Fibroblast of the aortic adventitia (primary cell): ENCODE measurements around the gene FAM78A. TPM values are rescaled to one million over a fixed set of nuclear protein-coding genes. Genes with fewer than 3 reads are reported as not detected.
"Not testable (repeated sequence)": the region's sequence is repeated elsewhere in the genome, so short reads cannot be mapped to it uniquely, and the experiment has no call there.

Experiments used
- DNase-seq: peaks from one replicate; pipeline ENCODE4 v3.0.0-alpha.2; 2010; ENCODE audit warnings: low read depth
- H3K4me3 ChIP-seq: 2 replicates; pipeline ENCODE4 v1.5.1; 2011; ENCODE audit warnings: low read depth, mild to moderate bottlenecking, control low read depth, low read length, moderate library complexity
- total RNA-seq: library from RNA; depleted of rRNA; stranded (reverse); fragments of >200 nt; gene quantifications from 2 replicates; pipeline ENCODE4 v1.2.3, GENCODE V29; 2012; ENCODE audit warnings: low replicate concordance
- TF ChIP-seq, protein P1 (sequence below): IDR thresholded peaks from 2 replicates; pipeline ENCODE4 v1.5.1; 2011; ENCODE audit warnings: mild to moderate bottlenecking, low read length, control low read depth, inconsistent platforms; ENCODE audit not compliant: insufficient read depth

FAM78A gene
- total RNA-seq, 1 donor = 0.36 TPM

DNA sequence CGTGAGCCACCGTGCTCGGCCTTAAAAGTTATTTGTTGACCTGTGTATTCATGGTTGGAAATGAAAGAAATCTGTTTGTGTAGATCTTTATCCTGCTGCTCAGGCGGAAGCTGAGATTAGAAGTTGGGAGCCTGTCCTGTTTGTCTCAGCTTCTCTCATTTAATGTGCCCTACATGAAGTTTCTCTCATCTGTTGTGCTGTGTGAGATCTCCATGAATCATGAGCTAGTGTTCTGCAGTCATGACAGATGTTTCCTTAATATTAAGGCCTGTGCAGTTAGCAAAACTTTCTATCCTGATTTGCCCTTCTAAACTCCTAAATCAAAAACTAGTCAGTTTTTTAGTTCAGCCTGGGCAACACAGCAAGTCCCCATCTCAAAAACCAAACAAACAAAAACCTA, 59.5 kb downstream of the FAM78A start:
- DNase-seq = no peak
- TF ChIP-seq, protein P1, sequence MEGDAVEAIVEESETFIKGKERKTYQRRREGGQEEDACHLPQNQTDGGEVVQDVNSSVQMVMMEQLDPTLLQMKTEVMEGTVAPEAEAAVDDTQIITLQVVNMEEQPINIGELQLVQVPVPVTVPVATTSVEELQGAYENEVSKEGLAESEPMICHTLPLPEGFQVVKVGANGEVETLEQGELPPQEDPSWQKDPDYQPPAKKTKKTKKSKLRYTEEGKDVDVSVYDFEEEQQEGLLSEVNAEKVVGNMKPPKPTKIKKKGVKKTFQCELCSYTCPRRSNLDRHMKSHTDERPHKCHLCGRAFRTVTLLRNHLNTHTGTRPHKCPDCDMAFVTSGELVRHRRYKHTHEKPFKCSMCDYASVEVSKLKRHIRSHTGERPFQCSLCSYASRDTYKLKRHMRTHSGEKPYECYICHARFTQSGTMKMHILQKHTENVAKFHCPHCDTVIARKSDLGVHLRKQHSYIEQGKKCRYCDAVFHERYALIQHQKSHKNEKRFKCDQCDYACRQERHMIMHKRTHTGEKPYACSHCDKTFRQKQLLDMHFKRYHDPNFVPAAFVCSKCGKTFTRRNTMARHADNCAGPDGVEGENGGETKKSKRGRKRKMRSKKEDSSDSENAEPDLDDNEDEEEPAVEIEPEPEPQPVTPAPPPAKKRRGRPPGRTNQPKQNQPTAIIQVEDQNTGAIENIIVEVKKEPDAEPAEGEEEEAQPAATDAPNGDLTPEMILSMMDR = no peak
- no peak overlapping the region for H3K4me3 ChIP-seq

DNA sequence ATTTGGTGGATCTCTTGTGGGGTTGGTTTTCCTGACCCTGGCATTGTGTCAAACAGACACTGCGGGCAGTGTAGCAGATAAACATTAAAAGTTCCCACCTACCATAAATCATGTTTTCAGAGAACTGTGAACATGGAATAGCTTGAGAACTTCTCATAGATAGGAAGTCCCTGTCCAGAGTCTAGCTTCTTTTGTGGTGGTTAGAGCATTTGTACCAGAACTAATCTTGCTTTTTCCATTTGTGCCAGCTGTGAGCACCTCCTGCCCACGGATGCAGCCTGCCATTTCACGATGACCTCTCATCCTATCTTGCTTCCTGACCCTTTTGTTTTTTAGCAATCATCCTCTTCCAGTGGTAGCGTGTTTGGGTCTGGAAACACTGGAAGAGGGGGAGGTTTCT, 61.4 kb downstream of the FAM78A start:
- TF ChIP-seq, protein P1 = no peak
- no peak overlapping the region for H3K4me3 ChIP-seq
- DNase-seq = no peak

DNA sequence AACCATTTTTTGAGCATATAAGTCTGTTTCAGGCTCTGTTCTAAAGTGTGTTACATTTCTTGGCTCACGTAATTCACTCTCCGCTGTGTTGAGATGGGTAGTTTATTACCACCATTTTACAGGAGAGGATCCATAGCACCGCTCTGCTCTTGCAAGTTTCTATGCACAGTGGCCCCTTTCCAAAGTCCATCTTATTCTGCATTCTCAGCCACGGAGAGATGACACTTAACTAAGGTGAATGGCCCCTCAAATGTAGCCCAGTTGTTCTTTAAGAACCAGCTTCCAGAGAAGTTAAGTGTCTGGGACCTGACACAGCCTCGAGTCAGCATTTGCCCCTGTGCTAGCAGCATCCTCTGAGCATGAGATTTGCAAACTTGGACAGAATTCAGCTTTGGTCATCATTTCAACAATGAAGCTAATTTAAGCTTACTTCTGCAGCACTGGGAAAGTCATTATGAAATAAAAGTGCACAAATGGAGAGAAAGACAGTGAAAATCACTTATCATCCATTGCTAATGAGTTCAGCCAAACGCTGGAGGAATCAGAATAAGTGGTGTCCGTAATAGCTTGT, 61.9 kb downstream of the FAM78A start:
- no peak overlapping the region for H3K4me3 ChIP-seq
- TF ChIP-seq, protein P1 = no peak
- peak; percentile 31 for DNase-seq

DNA sequence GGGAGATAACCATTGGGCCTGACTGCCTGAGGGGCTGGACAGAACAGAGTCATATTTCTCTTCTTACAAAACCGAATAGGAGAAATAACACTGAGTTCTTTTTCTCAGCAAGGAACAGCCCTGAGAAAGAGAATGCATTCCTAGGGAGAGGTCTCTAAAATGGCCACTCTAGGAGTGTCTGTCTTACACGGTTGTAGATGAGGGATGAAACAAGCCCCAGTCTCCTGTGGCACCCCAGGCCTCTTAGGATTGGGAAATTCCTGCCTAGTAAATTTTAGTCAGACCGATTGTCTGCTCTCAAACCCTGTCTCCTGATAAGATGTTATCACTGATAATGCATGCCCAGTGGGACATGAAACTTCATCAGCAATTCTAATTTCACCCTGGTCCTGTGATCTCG, 64.4 kb downstream of the FAM78A start:
- H3K4me3 ChIP-seq, DNase-seq: not testable (repeated sequence)

Other genes with a start within 250 kb of the FAM78A start
- gene AIF1L, start 180.0 kb downstream of the FAM78A start, total RNA-seq = 0.25 and 0.45 TPM in 2 replicates
- 18.1 and 20.2 TPM in 2 replicates for gene NUP214, start 150.9 kb downstream of the FAM78A start, total RNA-seq
- 5.6 and 9.8 TPM in 2 replicates for gene PLPP7, start 13.2 kb upstream of the FAM78A start, total RNA-seq
- 69.7 and 162 TPM in 2 replicates for gene PRRC2B, start 117.6 kb upstream of the FAM78A start, total RNA-seq
- 24.2 and 98.5 TPM in 2 replicates for gene POMT1, start 226.4 kb upstream of the FAM78A start, total RNA-seq